Activated gamma-delta T cell treated with Interleukin-2 at 50 U/mL for 16 hours (primary cell): ENCODE results near the gene LMOD3.

Experiments
- DNase-seq: peaks from one replicate; pipeline ENCODE4 v3.0.0-alpha.2; 2020

The LMOD3 gene

GRCh38 chr3:69121513-69121912 is 882 bp downstream of the LMOD3 start:
- no peak for DNase-seq

DNA sequence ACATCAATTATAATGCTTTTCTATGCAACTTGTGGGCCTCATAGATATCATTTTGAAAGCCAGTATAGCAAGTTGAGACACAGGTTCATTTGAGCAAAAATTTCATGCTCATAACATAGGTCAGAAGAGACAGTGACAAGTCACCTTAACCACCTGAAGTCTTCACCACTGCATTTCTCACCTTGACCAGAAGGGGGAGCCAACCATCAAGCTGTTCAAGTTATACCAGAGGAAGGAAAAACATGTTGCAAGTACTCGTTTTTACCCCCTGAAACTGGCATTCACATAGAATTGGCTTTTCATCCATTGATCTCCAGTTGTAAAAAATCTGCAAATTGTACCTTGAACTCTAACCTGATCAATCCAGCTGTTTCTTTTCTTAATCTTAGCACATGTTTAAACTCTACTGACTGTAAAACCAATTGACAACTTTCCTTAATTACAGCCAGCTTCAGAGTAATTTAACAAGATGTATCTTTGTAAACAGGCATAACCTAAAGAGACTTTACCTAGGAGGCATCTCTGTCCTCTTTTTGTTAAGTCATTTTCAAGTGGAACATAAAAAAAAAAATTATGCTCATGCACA is 1.4 kb downstream of the LMOD3 start:
- DNase-seq: peak; percentile 86

- DNase-seq: no peak
These were observed 2.7 kb downstream of the LMOD3 start for GRCh38 chr3:69119681-69120080.

GRCh38 chr3:69119138-69119537 is 3.3 kb downstream of the LMOD3 start:
- DNase-seq: no peak

- no peak for DNase-seq
These were observed 3.8 kb downstream of the LMOD3 start for GRCh38 chr3:69118555-69118954.

DNA sequence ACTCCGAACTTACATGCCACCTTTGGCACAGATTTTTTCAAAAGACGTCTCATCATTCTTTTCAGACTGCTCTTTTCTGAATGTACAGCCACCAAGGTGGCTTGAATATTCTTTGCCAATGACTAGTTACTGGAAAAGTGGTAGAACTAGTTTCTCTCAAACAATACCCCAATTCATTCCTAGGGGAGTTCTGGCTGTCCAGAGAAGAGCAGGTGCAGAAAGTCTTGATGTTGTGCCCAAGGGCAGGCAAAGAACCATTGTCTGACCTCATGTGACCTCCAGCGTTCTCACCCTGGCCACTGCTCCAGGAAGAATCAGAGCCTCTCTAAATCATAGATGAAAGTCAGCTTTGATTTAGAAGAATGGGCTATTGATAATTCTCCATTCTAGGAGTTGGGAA is 5.5 kb downstream of the LMOD3 start:
- DNase-seq: no peak

DNA sequence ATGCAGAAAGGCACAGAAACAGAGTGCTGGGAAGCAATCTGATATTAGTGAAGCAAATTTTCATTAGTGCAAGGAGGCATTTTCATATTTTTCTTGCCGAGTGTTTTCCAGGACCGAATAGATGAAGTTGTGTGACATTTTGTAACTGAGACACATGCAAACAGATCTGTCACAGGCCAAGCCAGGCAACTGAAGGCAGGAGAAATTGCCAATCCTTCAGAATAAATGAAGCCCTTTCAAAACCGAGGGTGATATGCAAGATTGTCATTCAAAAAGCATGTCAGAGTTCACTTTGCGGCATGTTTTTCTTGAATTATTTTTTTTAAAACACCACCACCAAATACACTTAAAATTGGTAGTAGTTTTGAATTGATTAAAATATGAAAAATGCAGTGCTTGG is 6.2 kb downstream of the LMOD3 start:
- no peak for DNase-seq

GRCh38 chr3:69115731-69116130 is 6.7 kb downstream of the LMOD3 start:
- no peak for DNase-seq

DNA sequence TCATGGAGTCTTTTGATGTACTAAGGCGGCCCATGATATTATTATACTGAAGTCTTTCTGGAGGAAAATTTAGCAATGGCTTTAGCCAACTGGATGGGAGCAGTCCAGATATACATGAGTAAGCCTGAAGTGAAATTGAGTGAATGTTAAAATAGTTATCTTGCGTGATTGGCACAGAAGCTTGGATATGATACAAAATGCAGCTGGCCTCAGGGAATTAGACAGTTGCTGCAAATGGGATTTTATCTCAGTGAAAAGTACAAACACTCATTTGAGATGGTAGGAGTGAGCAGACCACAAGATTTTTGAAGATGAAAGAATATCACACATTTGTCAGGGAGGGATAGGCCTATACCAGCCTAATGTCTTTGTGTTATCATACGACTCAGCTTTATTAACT is 8.9 kb downstream of the LMOD3 start:
- no peak for DNase-seq

GRCh38 chr3:69110941-69111546 is 11.4 kb downstream of the LMOD3 start:
- no peak for DNase-seq

- no peak for DNase-seq
These were observed 13.6 kb downstream of the LMOD3 start for GRCh38 chr3:69108811-69109210.

- DNase-seq: no peak
These were observed 14.6 kb downstream of the LMOD3 start for GRCh38 chr3:69107841-69108240.

GRCh38 chr3:69105320-69105719 is 17.1 kb downstream of the LMOD3 start:
- DNase-seq: no peak

GRCh38 chr3:69104586-69104985 is 17.8 kb downstream of the LMOD3 start:
- no peak for DNase-seq

GRCh38 chr3:69103123-69103522 is 19.3 kb downstream of the LMOD3 start:
- DNase-seq: no peak

- no peak for DNase-seq
These were observed 20.0 kb downstream of the LMOD3 start for GRCh38 chr3:69102384-69102783.

DNA sequence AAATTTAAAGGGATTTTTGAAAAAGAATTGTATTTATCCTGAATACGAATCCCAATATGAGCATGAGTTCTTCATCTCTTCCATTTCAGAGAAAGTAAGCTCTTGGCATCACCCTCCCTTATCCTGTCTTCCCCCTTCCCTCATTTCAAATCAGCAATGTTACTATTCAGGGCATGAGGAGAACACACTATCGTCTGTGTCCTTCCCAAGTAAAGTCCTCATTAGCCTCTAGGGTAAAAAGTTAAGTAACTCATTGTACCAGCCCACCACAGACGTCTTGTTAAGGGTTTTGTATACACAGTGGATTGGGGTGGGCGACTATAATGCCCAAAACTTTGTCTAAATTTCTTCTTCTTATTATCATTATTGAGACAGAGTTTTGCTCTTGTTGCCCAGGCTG is 22.8 kb downstream of the LMOD3 start:
- no peak for DNase-seq

DNA sequence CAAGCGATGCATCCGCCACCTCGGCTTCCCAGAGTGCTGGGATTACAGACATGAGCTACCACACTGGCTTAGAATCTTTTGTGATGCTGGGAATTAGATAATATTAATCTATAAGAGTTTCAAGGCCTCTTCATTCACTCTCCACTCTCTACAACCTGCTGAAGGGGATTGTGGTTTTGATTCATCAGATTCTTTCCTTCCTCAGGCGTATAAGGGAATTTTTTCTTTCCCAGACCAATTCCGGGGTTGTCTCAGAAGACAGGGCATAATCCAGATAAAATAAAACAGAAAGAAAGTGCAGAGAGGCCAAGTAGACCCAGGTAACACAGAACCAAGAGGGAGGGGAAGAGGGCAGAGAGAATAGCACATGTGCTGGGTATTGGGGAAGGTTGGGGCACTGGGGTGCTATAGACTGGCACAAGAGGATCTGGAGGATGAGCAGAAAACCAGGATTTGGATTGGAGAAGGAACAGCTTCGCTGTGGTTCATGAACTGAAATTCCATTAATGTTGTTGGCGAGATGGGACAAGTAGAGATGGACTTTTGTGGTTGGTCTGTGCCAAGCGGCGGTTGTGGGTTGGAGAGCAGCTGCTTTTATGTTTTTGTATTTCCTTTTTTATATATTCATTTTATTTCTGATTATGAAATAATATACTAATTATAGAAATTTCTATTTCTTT is 24.8 kb downstream of the LMOD3 start:
- no peak for DNase-seq

DNA sequence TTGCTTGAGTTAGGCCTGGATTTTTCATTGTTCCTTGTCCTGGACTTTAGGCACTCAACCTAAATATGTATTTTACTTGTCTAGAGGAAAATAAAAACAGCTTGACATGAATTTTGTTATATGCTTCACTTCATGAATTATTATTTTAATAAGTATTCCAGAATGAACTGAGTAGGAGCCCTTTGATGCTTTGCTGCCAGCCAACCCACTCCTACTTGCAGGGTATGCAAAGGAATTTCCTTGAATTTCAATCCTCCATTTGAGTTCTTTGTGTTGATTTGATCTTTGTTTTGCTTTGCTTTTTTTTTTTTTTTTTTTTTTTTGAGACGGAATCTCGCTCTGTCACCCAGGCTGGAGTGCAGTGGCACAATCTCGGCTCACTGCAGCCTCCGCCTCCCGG is 26.1 kb downstream of the LMOD3 start:
- no peak for DNase-seq

DNA sequence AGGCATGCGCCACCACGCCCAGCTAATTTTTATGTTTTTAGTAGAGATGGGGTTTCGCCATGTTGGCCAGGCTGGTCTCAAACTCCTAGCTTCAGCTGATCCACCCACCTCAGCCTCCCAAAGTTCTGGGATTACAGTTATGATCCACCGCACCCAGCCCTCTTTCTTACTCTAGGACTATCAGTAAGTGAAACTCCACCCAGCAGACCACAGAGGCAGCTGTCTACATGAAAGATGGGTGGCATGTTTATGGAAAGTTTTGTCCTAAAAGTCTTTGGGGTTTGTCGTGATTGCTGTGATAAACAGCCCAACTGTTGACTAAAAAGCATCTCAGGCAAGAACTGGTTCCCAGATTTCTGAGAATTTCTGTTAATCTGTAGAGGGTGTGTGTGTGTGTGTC is 26.8 kb downstream of the LMOD3 start:
- no peak for DNase-seq

DNA sequence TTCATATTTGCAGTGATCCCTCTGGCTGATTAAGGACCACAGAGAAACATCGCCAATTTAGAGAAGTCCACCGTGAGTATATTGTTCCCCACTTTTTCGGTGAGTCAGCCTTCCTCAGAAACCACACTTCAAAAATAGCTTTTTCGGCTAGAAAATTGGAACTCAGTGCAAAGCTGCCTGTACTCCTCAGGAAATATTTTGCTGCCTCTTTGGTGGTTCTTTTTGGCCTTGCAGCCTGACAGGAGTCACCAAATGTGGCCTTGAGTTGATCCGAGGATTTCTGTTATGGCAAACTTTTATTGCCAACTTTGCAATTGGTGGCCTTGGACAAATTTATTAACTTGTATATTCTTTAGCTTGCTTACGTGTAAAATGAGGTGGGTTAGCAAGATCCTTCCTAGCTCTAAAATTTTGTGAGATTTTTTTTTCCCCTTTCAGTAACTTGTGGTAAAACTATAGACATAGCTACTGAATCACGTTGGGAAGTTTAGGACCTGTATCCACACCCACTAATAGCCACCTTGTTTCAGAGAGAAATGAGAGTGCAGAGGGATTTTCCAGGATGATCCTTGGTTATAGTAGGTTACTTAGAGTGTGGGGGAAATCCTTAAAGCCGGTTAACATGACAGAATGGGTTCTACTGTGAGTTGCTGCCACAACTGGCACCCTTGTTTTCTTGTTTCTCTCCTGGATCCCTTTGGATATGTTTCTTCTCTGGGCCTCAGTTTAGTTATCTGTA is 27.8 kb downstream of the LMOD3 start:
- no peak for DNase-seq

GRCh38 chr3:69092030-69092516 is 30.3 kb downstream of the LMOD3 start:
- DNase-seq: no peak

- no peak for DNase-seq
These were observed 30.9 kb downstream of the LMOD3 start for GRCh38 chr3:69091389-69092029.
